Epithelial cell of esophagus (primary cell): ENCODE data around the gene MYOZ2.
A peak's percentile ranks its signal among the peaks of the same experiment; 100 is the strongest.
"Not testable (repeated sequence)": the region's sequence is repeated elsewhere in the genome, so short reads cannot be mapped to it uniquely, and the experiment has no call there.

Experiments
- DNase-seq: peaks from one replicate; pipeline ENCODE4 v3.0.0; 2010; ENCODE audit warnings: low read depth
- H3K4me3 ChIP-seq: 2 replicates; pipeline ENCODE4 v1.5.1; 2011; ENCODE audit warnings: mild to moderate bottlenecking, low read length, control low read depth
- TF ChIP-seq, protein P1 (sequence below): IDR thresholded peaks from 2 replicates; pipeline ENCODE4 v1.5.1; 2011; ENCODE audit warnings: low read depth, mild to moderate bottlenecking, low read length, control low read depth, inconsistent platforms; ENCODE audit not compliant: insufficient read depth; ENCODE audit errors: missing control alignments

The MYOZ2 gene

GRCh38 chr4:119165767-119166166 lies 30.1 kb downstream of the MYOZ2 start:
- DNase-seq: no peak
- TF ChIP-seq, protein P1, sequence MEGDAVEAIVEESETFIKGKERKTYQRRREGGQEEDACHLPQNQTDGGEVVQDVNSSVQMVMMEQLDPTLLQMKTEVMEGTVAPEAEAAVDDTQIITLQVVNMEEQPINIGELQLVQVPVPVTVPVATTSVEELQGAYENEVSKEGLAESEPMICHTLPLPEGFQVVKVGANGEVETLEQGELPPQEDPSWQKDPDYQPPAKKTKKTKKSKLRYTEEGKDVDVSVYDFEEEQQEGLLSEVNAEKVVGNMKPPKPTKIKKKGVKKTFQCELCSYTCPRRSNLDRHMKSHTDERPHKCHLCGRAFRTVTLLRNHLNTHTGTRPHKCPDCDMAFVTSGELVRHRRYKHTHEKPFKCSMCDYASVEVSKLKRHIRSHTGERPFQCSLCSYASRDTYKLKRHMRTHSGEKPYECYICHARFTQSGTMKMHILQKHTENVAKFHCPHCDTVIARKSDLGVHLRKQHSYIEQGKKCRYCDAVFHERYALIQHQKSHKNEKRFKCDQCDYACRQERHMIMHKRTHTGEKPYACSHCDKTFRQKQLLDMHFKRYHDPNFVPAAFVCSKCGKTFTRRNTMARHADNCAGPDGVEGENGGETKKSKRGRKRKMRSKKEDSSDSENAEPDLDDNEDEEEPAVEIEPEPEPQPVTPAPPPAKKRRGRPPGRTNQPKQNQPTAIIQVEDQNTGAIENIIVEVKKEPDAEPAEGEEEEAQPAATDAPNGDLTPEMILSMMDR: no peak
- H3K4me3 ChIP-seq: no peak overlapping the region

DNA sequence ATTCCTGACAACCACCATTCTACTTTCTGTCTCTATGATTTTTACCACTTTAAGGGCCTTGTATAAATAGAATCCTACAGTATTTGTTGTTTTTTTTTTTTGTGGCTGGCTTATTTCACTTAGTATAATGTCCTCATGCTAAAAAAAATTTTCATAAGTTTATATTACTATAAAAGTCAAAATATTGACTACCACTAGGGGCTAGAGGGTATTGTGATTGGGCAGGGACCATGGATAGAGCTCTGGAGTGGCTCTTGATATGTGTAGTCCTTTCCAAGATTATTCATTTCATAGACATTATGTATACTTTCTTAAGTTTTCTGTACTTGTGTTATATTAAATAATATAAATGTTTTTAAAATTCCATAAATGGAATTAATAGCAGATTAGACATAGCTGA lies 34.6 kb downstream of the MYOZ2 start:
- TF ChIP-seq, protein P1: no peak
- DNase-seq: no peak
- no peak overlapping the region for H3K4me3 ChIP-seq

GRCh38 chr4:119172223-119172622 lies 36.6 kb downstream of the MYOZ2 start:
- TF ChIP-seq, protein P1: no peak
- peak; percentile 2 for DNase-seq
- no peak overlapping the region for H3K4me3 ChIP-seq

- H3K4me3 ChIP-seq, DNase-seq: not testable (repeated sequence)
Observed at GRCh38 chr4:119173729-119174361, 38.2 kb downstream of the MYOZ2 start.

GRCh38 chr4:119179011-119179410 lies 43.4 kb downstream of the MYOZ2 start:
- no peak for DNase-seq
- no peak overlapping the region for H3K4me3 ChIP-seq
- TF ChIP-seq, protein P1: no peak

DNA sequence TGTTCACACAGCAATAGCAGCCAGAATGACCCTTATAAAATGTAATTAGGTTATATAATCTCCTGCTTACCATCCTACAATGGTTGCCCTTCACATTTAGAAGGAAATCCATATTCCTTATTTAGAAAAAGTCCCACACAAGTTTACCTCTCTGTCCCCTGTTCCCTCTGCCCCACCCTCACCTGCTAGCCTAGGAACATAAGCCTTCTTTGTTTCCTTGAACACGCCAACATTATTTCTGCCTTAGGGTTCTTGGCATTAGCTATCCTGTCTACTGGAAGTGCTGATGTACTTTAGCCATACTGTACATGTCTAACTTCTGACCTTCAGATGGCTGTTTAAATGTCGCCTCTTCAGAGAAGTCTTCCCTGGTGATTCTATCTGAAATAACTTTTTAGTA lies 48.5 kb downstream of the MYOZ2 start:
- peak; percentile 4 for DNase-seq
- H3K4me3 ChIP-seq: no peak overlapping the region
- TF ChIP-seq, protein P1: no peak

DNA sequence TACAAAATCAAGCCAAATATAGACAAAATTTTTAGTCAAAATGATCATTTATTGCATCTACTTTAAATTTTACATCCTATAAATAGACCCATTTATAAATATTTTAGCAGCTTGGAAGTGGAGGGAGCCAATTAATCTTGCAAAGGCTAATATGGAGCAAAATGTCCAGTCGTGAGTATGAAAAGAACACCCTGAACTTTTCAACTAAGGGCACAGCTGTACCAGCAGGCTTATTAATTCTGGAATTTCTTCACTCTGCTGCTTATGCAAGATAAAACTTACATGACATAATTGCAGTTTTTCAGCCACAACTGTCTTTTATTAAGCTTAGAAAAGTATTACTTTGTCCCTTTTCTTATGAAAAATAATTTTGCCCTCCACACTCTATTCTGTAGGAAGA lies 54.0 kb downstream of the MYOZ2 start:
- TF ChIP-seq, protein P1: no peak
- no peak overlapping the region for H3K4me3 ChIP-seq
- DNase-seq: no peak
